ENCODE results near the gene GK. TPM values are rescaled to one million over a fixed set of nuclear protein-coding genes. Genes with fewer than 3 reads are reported as not detected.

Gene GK
- 7.3 and 9.8 TPM in 2 replicates for total RNA-seq (2021)
- long read RNA-seq, transcript GK-203 (20 exons, 3,707 nt) = major isoform, 8 of 15 reads
- long read RNA-seq, partial matches to known transcripts = 3 of 15 reads
- long read RNA-seq, other reads (novel, unspliced or antisense) = 3 of 15 reads

DNA sequence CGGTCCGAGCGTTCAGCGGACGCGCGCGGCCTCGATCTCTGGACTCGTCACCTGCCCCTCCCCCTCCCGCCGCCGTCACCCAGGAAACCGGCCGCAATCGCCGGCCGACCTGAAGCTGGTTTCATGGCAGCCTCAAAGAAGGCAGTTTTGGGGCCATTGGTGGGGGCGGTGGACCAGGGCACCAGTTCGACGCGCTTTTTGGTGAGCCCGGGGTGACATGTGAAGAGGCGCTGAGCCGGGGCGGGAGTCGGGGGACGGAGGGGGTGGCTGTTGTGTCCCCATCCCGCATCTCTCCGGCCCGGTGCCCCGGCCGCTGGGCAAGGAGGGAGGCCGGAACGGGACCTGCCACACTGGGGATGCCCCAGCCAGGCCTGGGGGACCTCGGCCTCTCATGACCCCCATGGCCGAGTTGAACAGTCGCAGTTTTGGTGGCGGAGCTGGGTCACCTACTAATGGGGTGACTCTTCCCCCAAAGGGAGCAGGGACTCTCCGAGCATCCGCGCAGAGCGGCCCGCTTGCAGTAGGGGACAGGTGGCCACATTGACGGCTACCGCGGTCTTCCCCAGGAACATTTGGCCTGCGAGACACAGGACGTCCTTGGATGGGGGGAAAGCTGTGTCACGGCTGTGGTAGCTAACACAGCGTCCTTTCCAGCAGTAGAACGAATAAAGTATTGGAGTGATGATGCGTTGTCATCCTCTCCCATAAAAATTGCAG, at the start of gene GK:
TSS of gene GK (plus strand) at position 9 of the 717 bp plus-strand sequence. CDS start at position 124, 115 bp downstream.
- no peak within 1 kb of the TSS for H4K8ac ChIP-seq (replicated peaks; ENCODE audit: insufficient read length, low read depth, low read length)
- no peaks in the 10 kb centered on the region for H3K79me2 ChIP-seq (ENCODE audit: insufficient read depth, low read length)
- peak within 1 kb of the TSS; percentile 33 for H3K27ac ChIP-seq (ENCODE audit: insufficient read length, low read depth, low read length)
- H3K56ac ChIP-seq (ENCODE audit: insufficient read length, low read depth, low read length) = no peak within 1 kb of the TSS
- TF ChIP-seq, protein P1, sequence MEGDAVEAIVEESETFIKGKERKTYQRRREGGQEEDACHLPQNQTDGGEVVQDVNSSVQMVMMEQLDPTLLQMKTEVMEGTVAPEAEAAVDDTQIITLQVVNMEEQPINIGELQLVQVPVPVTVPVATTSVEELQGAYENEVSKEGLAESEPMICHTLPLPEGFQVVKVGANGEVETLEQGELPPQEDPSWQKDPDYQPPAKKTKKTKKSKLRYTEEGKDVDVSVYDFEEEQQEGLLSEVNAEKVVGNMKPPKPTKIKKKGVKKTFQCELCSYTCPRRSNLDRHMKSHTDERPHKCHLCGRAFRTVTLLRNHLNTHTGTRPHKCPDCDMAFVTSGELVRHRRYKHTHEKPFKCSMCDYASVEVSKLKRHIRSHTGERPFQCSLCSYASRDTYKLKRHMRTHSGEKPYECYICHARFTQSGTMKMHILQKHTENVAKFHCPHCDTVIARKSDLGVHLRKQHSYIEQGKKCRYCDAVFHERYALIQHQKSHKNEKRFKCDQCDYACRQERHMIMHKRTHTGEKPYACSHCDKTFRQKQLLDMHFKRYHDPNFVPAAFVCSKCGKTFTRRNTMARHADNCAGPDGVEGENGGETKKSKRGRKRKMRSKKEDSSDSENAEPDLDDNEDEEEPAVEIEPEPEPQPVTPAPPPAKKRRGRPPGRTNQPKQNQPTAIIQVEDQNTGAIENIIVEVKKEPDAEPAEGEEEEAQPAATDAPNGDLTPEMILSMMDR (conservative IDR thresholded peaks at IDR 0.05) = no peak
- no peak within 1 kb of the TSS for H3K23ac ChIP-seq (ENCODE audit: insufficient read length, low read depth, low read length)
- no peak within 1 kb of the TSS for H2AK5ac ChIP-seq (ENCODE audit: insufficient read length, low read length)
- no peak within 1 kb of the TSS for H4K91ac ChIP-seq (ENCODE audit: insufficient read length, low read depth, low read length)
- H2BK120ac ChIP-seq (ENCODE audit: low read depth, low read length, poor library complexity, severe bottlenecking) = no peak within 1 kb of the TSS
- no peak within 1 kb of the TSS for H2AFZ ChIP-seq (ENCODE audit: low read length)
- H4K5ac ChIP-seq (ENCODE audit: insufficient read length, low read depth, low read length) = peak within 1 kb of the TSS; percentile 70
- WGBS (ENCODE audit: extremely low coverage, insufficient read length, low lambda C conversion rate) = no CpG with 5 or more reads among the region's 53 CpGs
- no peaks in the 10 kb centered on the region for H3K27me3 ChIP-seq (ENCODE audit: insufficient read depth, low read length)
- H2BK5ac ChIP-seq (ENCODE audit: insufficient read length, low read length) = no peak within 1 kb of the TSS
- H3K79me1 ChIP-seq (ENCODE audit: insufficient read depth, low read depth, low read length, poor library complexity, severe bottlenecking) = no peaks in the 10 kb centered on the region
- H3K14ac ChIP-seq (ENCODE audit: insufficient read depth, low read length) = peak within 1 kb of the TSS; percentile 90
- peaks cover 19 to 20% of the 10 kb centered on the region in 2 experiments for H3K4me1 Mint-ChIP-seq
- H3K23me2 ChIP-seq (ENCODE audit: insufficient read length, low read depth, low read length, poor library complexity, severe bottlenecking) = peaks cover 6% of the 10 kb centered on the region
- H3K4me3 Mint-ChIP-seq = peak within 1 kb of the TSS; percentile 83 to 87
- no peak within 1 kb of the TSS for H2BK15ac ChIP-seq (ENCODE audit: low read depth, low read length)
- peak within 1 kb of the TSS; percentile 65 for H2BK12ac ChIP-seq (ENCODE audit: insufficient read length, low read depth, low read length)
- H3K4ac ChIP-seq (ENCODE audit: low read depth, low read length) = no peak within 1 kb of the TSS
- peak; percentile 28 for DNase-seq
- peaks cover 9 to 48% of the 10 kb centered on the region in 2 experiments for H3K9me3 Mint-ChIP-seq
- H2BK20ac ChIP-seq (ENCODE audit: low read depth, low read length, poor library complexity, severe bottlenecking) = no peak within 1 kb of the TSS
- H3K4me1 ChIP-seq (ENCODE audit: insufficient read depth, low read length) = no peaks in the 10 kb centered on the region; the same call in 1 of the 2 replicates
- peak within 1 kb of the TSS; percentile 83 for H3K18ac ChIP-seq (ENCODE audit: insufficient read length, low read depth, low read length)
- H3K9me3 ChIP-seq (ENCODE audit: control insufficient read depth, low read depth, low read length) = no peaks in the 10 kb centered on the region
- H3K27me3 Mint-ChIP-seq (ENCODE audit: low read depth) = peaks cover 3% of the 10 kb centered on the region
- H3K27ac Mint-ChIP-seq = peak within 1 kb of the TSS; percentile 94 to 98 (median 95)
- H3T11ph ChIP-seq (ENCODE audit: low read length) = no peak within 1 kb of the TSS
- H3K4me2 ChIP-seq (ENCODE audit: insufficient read depth, insufficient read length, low read length) = peak within 1 kb of the TSS; percentile 93
- H3K36me3 Mint-ChIP-seq (ENCODE audit: insufficient read depth in 1 of 3, low read depth in 3 of 3) = peaks cover 0 to 3% (median 0%) of the 10 kb centered on the region in 3 experiments; a peak in 3 of 7 replicates
- H3K9ac ChIP-seq (ENCODE audit: extremely low read depth, insufficient read length, low read length) = peak within 1 kb of the TSS; percentile 82
- H4K20me1 ChIP-seq (ENCODE audit: control insufficient read depth, insufficient read depth, insufficient read length) = no peaks in the 10 kb centered on the region
